ENCODE measurements around the gene GLE1.
A peak's percentile ranks its signal among the peaks of the same experiment; 100 is the strongest.

DNA sequence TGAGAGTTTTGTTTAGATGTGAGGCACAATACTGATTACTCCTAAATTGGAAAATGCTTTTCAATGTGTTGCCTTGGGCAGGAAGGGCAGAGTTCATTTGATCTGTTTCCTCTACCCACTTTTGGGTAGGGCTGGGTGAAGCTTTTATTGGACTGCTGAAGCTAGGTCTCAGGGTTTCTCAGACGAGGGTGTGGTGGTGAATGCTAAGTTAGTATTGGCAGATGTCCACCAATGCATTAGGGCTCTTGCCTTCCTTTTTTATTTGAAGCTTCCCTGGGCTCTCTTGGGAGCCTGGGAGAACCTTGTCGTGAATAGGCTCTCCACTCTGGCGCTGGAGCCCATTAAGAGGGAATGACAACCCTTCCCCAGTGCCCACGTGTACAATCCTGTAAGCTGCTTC is 71.0 kb downstream of the GLE1 start:
- TF ChIP-seq POLR2A (IDR thresholded peaks at IDR 0.05) (no peak), CTCF (IDR thresholded peaks at IDR 0.05 in 8 of 11, conservative IDR thresholded peaks at IDR 0.05 in 3 of 11) (no peak), POLR2AphosphoS5 (IDR thresholded peaks at IDR 0.05) (peak in 1 of 3 donors; percentile 43)
